SK-N-MC (cell line): ENCODE measurements around the gene SLC25A11.

Experiments
- DNase-seq: peaks from one replicate; pipeline ENCODE4 v3.0.0-alpha.2; 2011; ENCODE audit warnings: low read depth, low spot score
- H3K27ac ChIP-seq: fragments of 200-600 bp; sonication (generic); 2 replicates; pipeline ENCODE4 v1.5.1; 2016; ENCODE audit warnings: mixed run types
- H3K36me3 ChIP-seq: fragments of 200-600 bp; sonication (generic); 2 replicates; pipeline ENCODE4 v1.6.1; 2017; ENCODE audit warnings: antibody characterized with exemption, low read length, mixed read lengths; ENCODE audit not compliant: insufficient read depth
- H3K4me3 ChIP-seq: fragments of 200-600 bp; sonication (generic); 2 replicates; pipeline ENCODE4 v1.5.1; 2016
- H3K9ac ChIP-seq: fragments of 200-600 bp; sonication (generic); 2 replicates; pipeline ENCODE4 v1.8.0; 2017; ENCODE audit warnings: mixed run types, mixed read lengths; ENCODE audit not compliant: insufficient read length
- H3K9me3 ChIP-seq: fragments of 200-600 bp; sonication (generic); 2 replicates; pipeline ENCODE4 v1.6.1; 2017; ENCODE audit warnings: low read depth, mild to moderate bottlenecking, antibody characterized with exemption, low read length, moderate library complexity, mixed read lengths
- EZH2 ChIP-seq: fragments of 200-600 bp; sonication (generic); IDR thresholded peaks from one replicate; pipeline ENCODE4 v1.6.1; 2017; ENCODE audit warnings: antibody characterized with exemption
- FOXP2 ChIP-seq: optimal IDR thresholded peaks from 2 replicates; pipeline ENCODE3; 2011; ENCODE audit warnings: mild to moderate bottlenecking, moderate library complexity; ENCODE audit not compliant: insufficient read depth; ENCODE audit errors: extremely low read length, control extremely low read depth
- POLR2AphosphoS5 ChIP-seq: IDR thresholded peaks from 2 replicates; pipeline ENCODE4 v1.6.1; 2012; ENCODE audit warnings: mild to moderate bottlenecking, low read depth, low read length, borderline replicate concordance

Gene SLC25A11

DNA sequence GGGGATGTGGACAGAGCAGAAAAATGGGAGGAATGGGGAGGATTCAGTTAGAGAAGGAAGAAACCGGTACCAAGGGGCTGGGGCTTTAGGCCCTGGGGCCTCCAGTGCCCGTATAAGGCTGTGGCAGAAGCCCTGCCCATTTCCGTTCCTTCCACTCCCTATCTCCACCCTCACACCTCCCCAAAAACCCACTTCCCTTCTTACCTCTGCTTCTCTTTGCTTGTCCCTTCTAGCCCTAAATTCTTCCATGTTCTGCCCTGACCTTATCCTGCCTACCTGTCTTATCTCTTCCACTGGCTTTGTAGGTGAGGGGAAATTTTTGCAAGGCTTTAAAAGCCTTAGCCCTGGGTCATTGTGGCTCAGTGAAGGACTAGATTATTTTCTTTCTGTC, 4.3 kb upstream of the SLC25A11 start:
- peak overlapping the region; percentile 56; the same call in 1 of the 2 replicates for H3K27ac ChIP-seq
- H3K9me3 ChIP-seq: no peaks in the 10 kb centered on the region
- no peak overlapping the region for H3K4me3 ChIP-seq
- DNase-seq: no peak
- TF ChIP-seq POLR2AphosphoS5 (no peak; the same call in 1 of the 2 replicates), EZH2 (no peak), FOXP2 (no peak)
- H3K9ac ChIP-seq: no peak overlapping the region
- peaks cover 50% of the 10 kb centered on the region for H3K36me3 ChIP-seq

DNA sequence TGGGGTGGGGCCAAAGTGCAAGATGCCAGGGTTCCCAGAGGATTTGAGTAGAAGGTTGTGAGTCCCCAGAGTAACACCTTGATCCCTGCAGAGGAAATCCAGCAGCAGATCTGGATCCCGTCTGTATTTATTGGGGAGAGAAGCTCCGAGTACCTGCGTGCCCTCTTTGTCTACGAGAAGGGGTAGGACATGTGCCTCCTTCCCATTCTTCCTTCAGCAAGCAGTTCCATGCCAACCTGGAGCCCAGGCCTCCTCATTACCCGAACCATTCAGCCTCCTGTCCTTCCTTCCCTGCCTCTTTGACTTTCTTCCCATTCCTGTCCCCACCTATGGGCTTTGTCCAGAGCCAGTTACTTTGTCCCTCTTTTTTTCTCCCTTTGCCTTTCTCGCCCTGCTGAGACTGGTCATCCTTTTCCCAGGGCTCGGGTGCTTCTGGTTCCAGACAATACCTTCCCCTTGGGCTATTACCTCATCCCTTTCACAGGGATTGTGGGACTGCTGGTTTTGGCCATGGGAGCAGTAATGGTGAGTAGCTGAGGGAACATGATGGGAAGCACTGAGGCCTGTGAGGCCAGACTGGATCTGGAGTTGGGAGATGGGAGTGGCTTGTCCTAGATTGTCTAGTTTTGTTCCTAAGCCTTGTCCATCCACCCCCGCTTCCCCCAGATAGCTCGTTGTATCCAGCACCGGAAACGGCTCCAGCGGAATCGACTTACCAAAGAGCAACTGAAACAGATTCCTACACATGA, 3.1 kb upstream of the SLC25A11 start:
- peaks cover 56% of the 10 kb centered on the region for H3K36me3 ChIP-seq

DNA sequence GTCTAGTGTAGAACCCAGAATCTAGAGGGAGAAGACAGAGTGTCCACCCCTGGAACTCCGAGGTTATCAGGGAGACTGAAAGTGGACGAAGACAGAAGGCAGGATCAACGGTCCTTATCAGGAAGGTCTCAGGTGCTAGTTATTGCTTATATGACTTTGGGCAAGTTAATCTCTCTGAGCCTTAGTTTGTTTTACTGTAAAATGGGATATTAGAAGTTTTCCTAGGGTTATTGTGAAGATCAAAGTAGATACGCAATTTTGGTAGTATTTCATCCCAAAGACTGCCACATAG, 1.4 kb upstream of the SLC25A11 start:
- Histone ChIP-seq H3K4me3 (peak overlapping the region; percentile 87), H3K27ac (no peak overlapping the region), H3K9ac (peak overlapping the region; percentile 95), H3K36me3 (peaks cover 61% of the 10 kb centered on the region), H3K9me3 (no peaks in the 10 kb centered on the region)
- DNase-seq: no peak
- TF ChIP-seq FOXP2 (no peak), POLR2AphosphoS5 (no peak), EZH2 (no peak)

More for the DNA sequence above, 3.1 kb upstream of the SLC25A11 start:
- H3K9ac ChIP-seq: no peak overlapping the region
- TF ChIP-seq EZH2 (no peak), POLR2AphosphoS5 (no peak), FOXP2 (no peak)
- no peaks in the 10 kb centered on the region for H3K9me3 ChIP-seq
- H3K27ac ChIP-seq: no peak overlapping the region
- DNase-seq: no peak
- no peak overlapping the region for H3K4me3 ChIP-seq

DNA sequence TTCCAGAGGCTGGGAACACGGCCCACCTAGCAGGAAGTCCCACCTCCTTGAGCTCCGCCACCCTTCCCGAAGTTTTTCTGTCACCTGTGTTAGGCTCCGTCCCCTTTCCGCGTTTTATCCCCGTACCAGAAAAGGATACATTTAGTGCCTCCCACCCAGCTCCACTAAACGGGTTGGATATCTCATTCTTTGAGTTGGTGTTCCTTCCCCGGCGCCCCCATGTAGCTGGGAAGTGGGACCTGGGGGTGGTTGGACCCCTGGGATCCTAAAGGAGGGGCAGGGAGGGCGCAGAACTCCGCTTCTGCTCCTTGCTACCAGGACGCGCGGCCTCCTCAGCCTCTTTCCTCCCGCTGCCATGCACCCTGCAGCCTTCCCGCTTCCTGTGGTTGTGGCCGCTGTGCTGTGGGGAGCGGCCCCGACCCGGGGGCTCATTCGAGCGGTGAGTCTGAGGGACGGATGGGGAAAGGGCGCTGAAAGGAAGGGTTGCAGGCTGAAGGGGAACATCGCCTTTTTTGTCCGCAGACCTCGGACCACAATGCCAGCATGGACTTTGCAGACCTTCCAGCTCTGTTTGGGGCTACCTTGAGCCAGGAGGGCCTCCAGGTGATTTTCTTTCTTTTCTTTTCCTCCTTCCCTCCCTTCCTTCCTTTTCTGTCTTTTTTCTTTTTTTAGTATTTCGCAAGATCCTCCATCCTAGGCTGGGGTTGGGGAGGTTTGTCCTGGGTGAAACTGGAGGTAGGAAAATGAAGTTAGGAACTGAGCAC, 891 bp upstream of the SLC25A11 start:
- no peak for DNase-seq
- no peaks in the 10 kb centered on the region for H3K9me3 ChIP-seq
- peaks cover 56% of the 10 kb centered on the region for H3K36me3 ChIP-seq
- peak overlapping the region; percentile 95 for H3K9ac ChIP-seq
- TF ChIP-seq POLR2AphosphoS5 (peak; percentile 29; the same call in 1 of the 2 replicates), EZH2 (no peak)
- H3K27ac ChIP-seq: peak overlapping the region; percentile 97
- H3K4me3 ChIP-seq: peak overlapping the region; percentile 87

DNA sequence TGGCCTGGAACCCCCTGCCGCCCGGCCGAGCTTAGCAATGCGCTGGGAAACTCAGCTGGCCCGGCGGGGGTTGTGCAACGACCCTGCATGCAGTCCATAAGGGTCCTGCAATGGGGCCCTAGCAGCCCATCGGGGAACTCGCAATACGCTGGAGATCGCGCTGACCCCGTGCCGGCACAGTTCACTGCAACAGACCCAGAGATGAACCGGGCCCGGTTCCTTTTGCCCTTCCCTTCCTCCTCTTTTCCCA, 375 bp downstream of the SLC25A11 start:
- Histone ChIP-seq H3K9me3 (no peaks in the 10 kb centered on the region), H3K36me3 (peaks cover 43% of the 10 kb centered on the region), H3K27ac (peak overlapping the region; percentile 97), H3K4me3 (peak overlapping the region; percentile 87), H3K9ac (peak overlapping the region; percentile 95)
- no peak for DNase-seq
- no peak for TF ChIP-seq FOXP2
- no peak for TF ChIP-seq POLR2AphosphoS5
- no peak for TF ChIP-seq EZH2

DNA sequence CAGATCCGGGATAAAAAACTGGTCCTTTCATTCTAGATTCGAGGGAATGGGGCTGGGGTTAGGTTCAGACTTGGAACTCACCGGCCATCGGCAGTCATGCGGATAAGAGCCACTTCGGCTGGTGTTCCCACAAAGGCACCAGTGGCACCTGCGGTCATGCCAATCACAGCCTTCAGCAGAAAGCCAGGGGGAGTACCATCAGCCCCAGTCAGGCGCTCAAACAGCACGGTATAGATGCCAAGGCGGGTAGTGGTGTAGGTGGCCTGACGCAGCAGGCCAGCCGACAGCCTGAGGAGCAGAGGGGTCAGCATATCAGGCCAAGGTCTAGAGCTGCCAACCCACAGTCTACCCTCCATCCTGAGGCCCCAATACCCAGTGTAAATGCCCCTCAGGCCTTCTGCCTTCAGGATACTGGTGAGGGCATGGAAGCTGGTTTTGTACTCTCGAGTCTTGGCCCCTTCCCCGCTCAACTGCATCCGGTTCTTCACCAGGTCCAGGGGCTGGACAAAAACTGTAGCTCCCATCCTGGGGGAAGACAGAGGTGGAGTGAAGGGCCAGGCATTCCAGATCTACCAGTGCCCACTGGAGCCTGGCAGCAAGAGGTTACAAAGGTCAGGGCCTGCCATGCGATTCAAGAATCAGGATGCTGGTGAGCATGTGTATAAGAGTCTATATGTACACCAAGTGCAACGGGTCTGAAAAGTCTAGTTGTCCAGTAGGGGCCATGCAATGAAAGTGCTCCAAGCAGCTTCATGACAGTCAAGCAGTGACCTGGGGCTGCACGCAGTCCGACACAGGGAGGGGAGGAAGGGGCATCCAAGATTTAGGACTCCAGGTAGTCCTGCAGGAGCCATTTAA, 929 bp downstream of the SLC25A11 start:
- H3K9me3 ChIP-seq: no peaks in the 10 kb centered on the region
- H3K4me3 ChIP-seq: peak overlapping the region; percentile 87
- H3K9ac ChIP-seq: peak overlapping the region; percentile 95
- peak overlapping the region; percentile 97 for H3K27ac ChIP-seq
- DNase-seq: no peak
- TF ChIP-seq FOXP2 (no peak), EZH2 (no peak), POLR2AphosphoS5 (no peak)
- peaks cover 37% of the 10 kb centered on the region for H3K36me3 ChIP-seq

DNA sequence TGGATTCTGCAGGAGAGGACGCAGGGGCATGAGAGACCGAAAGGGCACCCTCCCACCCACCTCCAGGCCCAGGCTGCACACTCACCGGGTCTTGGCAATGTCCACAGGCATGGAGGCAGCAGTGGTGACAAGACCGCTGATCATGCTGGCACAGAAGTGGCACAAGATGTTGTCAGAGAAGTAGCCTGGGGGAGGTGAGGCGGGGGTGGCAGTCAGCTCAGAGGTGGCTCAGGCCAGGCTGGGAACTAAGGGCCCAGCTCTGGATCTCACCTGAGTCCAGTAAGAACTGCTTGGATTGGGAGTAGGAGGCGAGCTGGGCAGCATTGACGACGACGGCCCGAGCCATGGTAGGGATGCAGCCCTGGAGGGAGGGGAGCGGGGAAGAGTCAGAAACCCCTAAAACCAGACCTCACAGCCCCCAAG, 1.8 kb downstream of the SLC25A11 start:
- H3K27ac ChIP-seq: no peak overlapping the region
- TF ChIP-seq EZH2 (no peak), POLR2AphosphoS5 (no peak), FOXP2 (no peak)
- H3K36me3 ChIP-seq: peaks cover 32% of the 10 kb centered on the region
- no peaks in the 10 kb centered on the region for H3K9me3 ChIP-seq
- peak overlapping the region; percentile 87; the same call in 1 of the 2 replicates for H3K4me3 ChIP-seq
- DNase-seq: no peak
- peak overlapping the region; percentile 95 for H3K9ac ChIP-seq

DNA sequence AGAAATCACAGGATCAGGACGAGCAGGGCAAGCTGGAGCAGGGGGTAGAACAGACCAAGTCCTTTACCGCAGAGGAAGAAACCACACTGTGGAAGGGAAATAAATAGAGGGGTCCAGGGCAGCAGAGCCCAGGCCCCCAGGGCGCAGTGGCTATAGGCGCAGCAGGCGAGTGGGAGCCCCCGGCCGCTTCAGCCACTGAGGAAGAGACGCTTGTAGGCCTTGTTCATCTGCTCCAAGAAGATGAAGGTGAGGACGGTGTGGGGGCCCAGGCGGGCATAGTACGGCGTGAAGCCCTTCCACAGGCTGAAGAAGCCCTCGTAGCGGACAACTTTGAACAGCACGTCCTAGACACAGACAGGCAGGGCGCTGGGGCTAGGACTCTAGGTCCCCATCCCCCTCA, 2.3 kb downstream of the SLC25A11 start:
- H3K9ac ChIP-seq: no peak overlapping the region
- DNase-seq: no peak
- H3K36me3 ChIP-seq: peaks cover 26% of the 10 kb centered on the region
- no peak overlapping the region for H3K4me3 ChIP-seq
- H3K9me3 ChIP-seq: no peaks in the 10 kb centered on the region
- no peak for TF ChIP-seq POLR2AphosphoS5
- TF ChIP-seq EZH2: no peak
- TF ChIP-seq FOXP2: no peak
- no peak overlapping the region for H3K27ac ChIP-seq
